SKM-1 treated with dmso at 0.1 percent for 144 hours (cell line): ENCODE measurements around the gene ZNF554.
"Not testable (repeated sequence)": the region's sequence is repeated elsewhere in the genome, so short reads cannot be mapped to it uniquely, and the experiment has no call there.

Source experiments
- DNase-seq: peaks from one replicate; lab custom pipeline; 2025; ENCODE audit not compliant: unreplicated experiment; lab: John Stamatoyannopoulos, UW

ZNF554 gene

DNA sequence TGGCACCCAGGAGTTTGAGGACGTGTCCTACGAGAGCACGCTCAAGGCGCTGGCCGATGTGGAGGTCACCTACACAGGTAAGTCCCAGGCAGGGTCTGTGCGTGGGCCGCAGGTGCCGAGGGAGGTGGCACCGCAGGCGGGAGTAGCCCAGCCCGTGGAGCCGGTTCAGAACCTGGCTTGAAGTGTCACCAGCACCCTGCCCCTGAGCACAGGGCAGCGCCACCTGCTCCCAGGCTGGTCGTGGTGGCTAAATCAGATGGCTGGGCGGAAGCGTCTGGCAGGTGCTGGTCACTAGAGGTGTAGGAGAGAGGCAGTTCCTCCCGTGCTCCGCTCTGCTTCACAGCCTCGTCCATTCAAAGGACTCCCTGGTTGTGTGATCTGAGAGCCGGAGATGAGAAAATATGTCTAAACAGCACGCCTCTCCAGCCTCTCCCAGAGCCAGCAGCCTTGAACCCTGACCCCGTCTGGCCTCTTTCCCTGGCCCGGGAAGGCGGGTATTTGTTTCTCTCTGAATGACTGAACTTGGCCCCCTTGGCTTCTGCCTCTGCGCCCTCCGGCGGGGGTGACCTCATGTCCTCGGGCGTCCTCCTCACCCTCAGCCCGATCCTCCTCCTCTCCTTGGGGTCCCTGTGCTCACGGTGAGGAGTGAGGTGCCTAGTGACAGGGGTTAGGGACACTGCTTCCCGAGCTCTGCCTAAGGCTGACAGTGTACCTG lies 29.0 kb upstream of the ZNF554 start:
- DNase-seq: no peak

DNA sequence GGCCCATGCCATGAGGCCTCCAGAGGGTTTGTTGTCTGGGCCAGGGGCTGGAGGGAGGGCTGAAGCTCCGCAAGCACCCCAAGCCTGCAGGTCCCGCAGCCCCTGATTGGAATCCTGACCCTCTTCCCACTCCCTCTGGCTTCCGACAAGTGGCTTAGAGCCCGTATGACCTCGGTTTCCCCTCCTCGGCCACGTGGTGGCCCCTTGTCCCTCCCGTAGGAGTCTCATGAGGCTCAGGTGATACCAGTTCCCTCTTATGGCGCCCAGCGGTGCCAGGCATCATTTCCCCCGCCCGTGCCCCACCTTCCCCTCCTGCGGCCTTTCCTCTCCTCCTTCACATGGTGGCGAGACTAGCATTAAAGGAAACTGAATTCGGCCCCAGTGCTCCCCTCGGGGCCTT lies 28.2 kb upstream of the ZNF554 start:
- DNase-seq: no peak

DNA sequence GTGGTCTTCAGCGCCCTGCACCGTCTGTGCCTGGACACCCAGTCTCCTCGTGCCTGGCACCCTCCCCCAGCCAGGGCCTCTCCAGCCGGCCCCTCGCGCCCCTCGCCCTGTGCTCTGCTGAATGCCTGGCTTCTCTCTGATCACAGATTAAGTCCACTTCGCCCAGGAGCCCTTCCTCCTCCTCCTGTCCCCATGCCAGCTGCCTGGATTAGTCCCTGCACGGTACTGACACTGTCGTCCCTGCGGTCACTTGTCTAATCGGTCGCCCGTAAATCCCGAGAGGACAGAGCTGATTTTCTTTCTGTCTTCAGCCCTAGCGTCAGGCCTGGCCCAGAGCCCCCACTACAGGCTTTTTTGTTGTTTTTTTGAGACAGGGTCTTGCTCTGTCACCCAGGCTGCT lies 27.8 kb upstream of the ZNF554 start:
- DNase-seq: no peak

DNA sequence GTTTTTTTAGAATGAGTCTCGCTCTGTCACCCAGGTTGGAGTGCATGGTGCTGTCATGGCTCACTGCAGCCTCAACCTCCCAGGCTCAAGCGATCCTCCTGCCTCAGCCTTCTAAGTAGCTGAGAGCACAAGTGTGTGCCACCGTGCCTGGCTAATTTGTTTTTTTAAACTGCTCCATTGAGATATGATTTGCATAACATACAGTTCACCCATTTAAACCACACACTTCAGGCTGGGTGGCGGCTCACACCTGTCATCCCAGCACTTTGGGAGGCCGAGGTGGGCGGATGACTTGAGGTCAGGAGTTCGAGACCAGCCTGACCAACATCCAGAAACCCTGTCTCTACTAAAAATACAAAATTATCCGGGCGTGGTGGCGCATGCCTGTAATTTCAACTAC lies 27.0 kb upstream of the ZNF554 start:
- DNase-seq: not testable (repeated sequence)

DNA sequence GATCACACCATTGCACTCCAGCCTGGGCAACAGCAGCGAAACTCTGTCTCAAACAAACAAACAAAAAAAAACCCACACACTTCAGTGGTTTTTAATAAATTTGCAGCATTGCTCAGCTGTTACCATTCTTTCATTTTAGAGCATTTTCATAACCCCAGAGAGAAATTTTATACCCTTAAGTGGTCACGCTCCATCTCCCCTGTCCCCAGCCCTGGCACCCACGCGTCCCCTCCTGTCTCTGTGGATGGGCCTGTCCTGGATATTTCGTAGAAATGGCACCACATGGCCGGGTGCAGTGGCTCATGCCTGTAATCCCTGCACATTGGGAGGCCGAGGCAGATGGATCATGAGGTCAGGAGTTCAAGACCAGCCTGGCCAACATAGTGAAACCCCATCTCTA lies 26.5 kb upstream of the ZNF554 start:
- DNase-seq: no peak

DNA sequence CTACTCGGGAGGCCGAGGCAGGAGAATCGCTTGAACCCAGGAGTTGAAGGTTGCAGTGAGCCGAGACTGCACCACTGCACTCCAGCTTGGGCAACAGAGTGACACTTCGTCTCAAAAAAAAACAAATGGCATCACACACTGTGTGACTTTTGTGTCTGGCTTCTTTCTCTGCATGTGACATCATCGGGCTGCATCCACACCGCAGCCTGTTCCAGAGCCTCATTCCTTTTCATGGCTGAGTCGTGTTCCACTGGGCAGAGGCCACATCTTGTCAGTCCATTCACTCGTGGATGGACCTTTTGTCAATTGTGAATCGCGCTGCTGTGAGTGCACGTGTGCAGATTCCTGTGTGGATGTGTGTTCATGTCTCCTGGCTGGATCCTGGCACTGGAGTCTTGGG lies 26.1 kb upstream of the ZNF554 start:
- DNase-seq: no peak

DNA sequence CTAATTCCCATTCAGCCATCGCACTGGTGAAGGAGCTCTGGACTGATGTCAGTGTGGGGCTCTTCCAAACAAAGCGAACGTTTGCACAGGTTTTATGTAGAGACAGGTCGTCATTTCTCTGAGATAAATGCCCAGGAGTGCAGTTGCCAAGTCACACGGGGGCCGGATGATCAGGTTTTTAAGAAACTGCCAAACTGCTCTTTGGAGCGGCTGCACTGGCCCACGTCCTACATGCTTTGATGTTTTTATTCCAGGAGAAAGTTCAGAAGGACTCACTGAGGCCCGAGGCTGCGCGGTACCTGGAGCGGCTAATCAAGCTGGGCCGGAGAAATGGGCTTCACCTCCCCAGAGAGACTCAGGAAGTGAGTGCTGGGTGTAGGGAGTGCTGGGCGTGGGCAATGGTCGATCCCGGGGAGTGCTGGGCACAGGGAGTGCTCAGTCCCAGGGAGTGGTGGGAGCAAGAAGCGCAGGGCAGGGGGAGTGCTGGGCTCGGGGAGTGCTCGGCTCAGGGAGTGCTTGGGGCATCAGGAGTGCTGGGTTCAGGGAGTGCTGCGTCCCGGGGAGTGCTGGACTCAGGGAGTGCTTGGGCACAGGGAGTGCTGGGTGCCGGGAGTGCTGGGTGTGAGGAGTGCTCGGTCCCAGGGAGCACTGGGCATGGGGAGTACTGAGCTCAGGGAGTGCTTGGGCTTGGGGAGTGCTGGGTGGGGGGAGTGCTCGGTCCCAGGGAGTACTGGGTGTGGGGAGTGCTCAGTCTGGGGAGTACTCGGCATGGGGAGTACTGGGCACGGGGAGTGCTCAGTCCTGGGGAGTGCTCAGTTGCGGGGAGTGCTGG lies 23.6 kb upstream of the ZNF554 start:
- DNase-seq: no peak

DNA sequence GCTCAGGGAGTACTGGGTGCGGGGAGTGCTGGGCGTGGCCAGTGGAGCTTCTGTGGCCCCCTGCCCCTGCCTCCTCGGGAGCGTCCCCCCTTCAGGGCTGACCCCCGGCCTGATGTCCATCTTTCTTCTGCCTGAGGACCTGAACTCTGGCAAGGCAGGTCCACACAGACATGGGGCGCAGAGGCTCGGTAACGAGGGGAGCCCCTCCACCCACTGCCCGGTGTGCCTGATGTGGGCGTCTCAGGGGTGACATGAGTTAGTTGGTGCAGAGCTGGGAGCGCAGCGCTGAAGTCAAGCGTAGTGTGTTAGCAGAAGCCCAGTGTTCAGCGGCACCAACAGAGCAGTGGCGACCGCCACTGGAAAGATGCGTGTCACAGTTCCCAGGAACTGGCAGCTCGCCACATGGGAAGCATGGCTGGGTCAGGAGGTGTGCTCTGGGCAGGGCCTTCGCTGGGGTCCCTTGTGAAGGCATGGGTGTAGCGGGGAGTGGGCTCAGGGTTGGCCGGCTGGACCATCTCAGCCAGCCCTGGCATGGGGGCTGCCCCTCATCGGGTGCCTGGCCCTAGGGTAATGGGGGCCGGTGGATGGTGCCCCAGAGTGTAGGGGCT lies 22.9 kb upstream of the ZNF554 start:
- DNase-seq: no peak

DNA sequence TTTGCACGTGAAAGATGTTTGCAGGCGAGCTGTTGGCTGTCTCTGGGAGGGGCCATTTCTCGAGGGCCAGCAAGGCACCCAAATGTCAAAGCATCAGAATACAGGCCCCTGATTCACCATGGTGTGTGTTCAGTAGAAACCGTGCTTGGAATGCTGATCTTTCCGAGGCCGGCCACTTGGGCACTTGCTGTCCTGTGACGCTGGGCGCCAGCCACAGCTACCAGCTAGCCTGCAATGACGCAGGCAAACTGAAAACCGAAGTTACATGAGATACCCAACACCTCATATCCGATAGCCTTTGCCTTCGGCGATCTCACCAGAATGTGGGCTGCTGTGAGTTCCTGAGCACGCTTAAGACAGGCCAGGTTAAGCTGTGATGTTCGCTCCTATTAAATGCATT lies 22.4 kb upstream of the ZNF554 start:
- no peak for DNase-seq

DNA sequence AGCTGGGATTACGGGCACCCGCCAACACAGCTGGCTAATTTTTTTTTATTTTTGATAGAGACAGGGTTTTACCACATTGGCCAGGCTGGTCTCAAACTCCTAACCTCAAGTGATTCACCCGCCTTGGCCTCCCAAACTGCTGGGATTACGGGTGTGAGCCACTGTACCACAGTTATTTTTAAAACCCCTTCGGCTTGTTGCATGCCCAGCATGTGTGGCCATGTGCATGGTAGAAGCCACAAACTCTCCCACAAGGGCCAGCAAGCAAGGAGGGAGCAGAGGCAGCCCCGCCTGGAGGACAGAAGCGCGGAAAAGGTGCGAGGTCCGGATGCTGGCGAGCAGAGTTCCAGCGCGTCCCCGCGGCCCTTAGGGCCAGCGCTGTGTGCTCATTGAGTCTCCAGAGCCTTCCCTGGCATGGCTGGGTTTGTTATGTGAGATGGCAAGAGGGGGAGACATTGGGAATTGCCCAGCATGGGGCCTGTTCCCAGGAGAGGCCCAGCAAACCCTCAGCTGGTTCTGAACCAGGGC lies 21.4 kb upstream of the ZNF554 start:
- DNase-seq: no peak

DNA sequence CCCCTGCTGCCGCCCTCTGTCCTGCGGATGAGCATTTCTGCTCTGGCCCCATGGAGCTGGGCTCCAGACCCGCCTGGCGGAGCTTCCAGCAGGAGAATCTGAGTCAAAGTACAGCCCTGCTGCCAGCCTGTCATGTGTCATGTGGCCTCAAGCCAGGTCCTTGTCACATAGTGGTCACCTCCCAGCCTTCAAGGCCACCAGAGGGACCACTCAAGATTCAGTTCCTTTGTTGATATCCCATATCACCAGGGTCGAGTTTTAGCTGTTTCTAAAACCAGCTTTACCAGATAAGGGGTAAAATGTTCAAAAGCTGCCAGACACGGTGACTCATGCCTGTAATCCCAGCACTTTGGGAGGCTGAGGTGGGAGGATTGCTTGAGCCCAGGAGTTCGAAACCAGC lies 20.9 kb upstream of the ZNF554 start:
- DNase-seq: no peak

DNA sequence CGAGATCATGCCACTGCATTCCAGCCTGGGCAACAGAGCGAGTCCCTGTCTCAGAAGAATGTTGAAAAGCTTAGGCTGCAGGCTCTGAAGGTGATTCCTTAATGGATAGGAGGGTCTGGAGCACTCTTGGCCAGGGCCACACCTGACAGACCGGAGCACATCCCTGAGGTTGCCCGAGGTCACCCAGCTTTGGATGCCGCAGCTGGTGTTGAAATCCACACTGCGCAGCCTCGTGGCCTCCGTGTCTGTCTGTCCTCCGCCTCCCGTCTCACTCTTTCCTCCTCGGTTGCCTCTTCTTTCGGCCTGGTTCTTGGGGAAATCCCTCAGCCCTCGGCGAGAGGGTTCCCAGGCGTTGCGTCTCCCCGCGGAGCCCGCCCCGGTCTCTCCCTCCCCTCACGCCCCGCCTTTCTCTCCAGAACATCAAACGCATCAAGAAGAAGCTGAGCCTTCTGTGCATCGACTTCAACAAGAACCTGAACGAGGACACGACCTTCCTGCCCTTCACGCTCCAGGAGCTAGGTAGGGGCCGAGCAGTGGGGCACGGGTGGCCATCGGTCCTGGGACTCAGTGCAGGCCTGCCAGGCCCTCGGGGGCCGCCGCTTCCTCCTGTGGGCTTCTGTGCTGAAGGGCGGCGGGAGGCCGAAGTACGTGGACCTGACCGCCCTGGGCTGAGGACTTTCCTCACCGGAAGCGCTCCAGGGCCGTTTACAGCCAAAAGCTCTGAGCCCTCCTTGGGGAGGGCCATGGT lies 20.2 kb upstream of the ZNF554 start:
- no peak for DNase-seq

DNA sequence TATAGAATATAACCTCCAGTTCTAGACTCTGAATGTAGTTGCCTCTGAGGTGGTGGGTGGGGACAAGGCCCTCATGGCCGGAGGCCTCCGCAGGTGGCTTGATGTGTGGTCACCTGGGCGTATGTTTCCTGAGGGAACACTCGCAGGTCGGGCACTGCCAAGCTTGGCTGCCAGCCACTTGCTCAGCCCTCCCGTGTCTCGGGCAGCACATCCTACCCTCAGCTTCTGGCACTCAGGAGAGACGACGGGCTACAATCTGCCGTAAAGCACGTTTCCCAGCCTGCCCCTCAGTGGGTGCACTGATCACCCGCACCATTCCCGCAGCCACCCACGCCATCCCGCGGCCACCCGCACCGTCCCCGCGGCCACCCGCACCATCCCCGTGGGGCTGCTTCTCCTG lies 19.2 kb upstream of the ZNF554 start:
- no peak for DNase-seq

DNA sequence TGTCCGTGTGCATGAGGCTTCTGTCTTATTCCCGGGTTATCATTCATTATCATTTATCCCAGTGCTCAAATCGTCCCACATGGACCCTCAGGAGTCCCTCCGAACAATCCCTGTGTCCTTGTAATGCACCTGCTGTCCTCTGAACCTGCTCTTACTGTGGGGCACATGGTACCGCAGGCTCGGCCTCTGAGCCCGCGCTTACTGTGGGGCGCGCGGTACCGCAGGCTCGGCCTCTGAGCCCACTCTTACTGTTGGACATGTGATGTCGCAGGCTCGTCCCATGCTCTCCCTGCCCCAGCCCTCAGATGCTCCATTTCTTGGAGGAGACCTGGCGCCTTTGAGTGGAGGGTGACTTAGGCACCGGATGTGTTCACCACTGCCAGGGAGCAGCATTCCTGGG lies 16.8 kb upstream of the ZNF554 start:
- no peak for DNase-seq

DNA sequence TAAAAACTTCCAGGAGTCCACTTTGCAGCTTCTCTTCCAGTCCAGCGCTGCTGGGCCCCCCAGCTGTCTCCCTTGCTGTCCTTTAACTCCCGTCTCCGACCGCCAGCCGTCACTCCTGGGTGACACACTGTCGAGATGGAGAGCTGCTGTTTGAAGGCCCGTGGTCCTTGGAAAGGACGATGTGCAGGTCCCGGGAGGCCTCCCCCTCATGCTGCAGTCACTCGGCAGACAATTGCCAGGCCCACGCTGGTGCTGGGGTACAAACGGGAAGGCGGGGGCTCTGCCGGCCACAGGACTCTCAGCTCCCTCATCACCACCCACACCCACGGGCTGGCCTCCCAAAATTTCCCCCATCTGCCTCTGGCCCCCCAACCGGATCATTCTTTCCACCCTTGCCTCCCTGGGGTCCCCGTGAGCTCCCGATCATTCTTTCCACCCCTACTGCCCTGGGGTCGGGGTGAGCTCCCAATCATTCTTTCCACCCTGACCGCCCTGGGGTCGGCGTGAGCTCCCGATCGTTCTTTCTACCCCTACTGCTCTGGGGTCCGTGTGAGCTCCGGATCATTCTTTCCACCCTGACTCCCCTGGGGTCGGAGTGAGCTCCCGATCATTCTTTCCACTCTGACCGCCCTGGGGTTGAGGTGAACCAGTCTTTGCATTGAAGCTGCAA lies 16.0 kb upstream of the ZNF554 start:
- no peak for DNase-seq

DNA sequence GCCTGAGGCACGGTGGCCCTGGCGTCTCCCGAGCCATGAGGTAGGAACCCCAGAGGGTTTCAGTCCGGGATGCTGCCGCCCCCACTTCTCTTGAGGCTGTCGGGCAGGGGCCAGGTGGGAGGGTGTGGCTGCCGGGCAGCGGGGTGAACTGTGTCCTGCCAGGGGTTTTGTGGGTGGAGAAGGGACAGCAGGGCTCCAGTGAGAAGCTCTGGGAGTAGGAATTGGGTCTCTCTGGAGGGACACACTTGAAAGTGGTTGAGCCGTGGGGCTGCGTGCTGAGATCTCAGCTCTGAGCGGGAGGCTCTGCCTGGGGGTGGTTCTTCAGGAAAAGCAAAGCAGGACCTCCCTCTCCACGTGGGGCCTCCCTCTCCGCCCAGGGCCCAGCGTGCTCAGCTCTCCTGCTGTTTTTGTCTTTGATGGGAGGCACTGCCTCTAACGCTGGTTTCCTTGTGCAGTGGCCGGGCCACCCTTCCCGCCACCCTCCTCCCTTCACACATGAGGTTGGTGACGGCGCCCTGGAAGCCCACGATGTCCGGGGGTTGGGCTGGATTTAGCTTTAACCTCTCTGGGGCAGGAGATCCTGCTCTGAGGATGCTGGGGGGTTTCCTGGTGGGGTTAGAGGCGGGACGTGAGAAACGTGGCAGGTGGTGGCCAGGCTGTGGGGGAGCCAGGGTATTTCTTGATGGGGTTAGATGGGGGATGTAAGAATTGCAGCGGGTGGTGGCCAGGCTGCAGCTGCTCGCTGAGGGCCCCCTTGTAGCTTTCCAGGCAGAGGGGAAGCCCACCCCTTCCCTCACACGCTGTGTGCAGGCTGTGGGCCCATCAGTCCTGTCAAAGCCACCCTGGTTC lies 15.3 kb upstream of the ZNF554 start:
- no peak for DNase-seq

DNA sequence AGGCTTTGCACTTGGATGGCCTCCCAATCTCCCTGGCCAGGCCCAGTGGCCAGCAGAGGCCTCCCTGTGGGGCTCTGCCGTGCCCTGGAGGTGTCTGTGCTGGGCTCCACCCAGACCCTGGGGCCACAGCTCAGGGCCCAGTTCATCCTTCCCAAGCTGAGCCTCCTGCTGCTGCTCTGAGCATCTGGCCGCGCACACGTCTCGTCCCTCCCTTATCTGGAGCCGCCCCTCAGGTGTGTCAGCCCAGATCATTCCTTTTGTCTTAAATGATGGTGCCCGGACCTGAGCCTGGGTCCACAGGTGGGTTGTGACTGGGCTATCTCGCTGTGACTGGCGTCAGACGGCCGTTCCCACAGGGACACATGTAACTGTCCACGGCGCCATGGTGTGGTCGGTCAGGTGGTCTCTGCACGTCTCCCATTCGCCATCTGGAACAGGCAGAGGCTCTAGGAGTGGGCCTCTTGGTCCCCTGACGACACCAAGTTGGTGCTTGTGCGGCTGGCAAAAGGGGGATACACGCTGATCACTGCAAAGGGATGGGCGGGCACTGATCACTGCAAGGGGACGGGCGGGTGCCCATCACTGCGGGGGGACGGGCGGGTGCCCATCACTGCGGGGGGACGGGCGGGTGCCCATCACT lies 14.3 kb upstream of the ZNF554 start:
- DNase-seq: no peak

DNA sequence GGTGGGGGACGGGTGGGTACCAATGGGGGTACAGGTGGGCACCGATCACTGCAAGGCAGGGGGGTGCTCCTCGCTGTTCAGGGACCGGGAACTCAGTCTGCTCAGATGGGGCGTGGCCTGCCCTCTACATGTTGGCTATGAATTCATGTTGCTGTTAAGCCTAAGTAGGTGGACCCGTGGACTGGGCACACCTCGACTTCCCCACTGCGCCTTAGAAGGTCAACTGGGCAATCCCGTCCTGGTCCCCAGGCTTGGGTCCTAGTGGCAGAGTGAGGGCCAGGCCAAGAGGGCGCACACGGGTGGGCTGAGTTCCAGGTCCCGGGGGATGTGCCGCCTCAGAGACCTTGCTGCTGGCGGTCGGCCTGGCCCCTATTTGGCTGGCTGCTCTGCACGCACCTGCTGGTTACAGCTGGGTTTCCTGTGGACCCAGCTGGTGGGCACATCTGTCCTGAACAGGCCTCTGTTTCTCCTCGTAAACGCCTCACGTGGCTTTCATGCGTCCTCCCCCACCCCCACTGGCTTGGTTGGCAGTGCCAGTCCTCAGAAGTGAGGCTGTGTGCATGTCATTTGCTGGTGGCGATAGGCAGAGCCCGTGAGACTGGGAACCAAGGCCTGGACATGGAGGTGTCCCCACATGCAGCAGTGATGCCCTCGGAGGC lies 13.5 kb upstream of the ZNF554 start:
- DNase-seq: no peak
